ENCODE data around the gene KCNK4. TPM values are rescaled to one million over a fixed set of nuclear protein-coding genes. Genes with fewer than 3 reads are reported as not detected.

The KCNK4 gene
- polyA plus RNA-seq, 2 of the 4 experiments (the other 2 are of a cell fraction), result 0.12 TPM; not detected in 1

- peak; percentile 13; the same call in 1 of the 2 replicates for TF ChIP-seq JUNB (IDR thresholded peaks at IDR 0.05)
- no peak for TF ChIP-seq KDM1A (IDR thresholded peaks at IDR 0.05; ENCODE audit: low read depth)
- no peak for TF ChIP-seq CBX8 (IDR thresholded peaks at IDR 0.05)
- TF ChIP-seq PHF8 (IDR thresholded peaks at IDR 0.05; ENCODE audit: borderline replicate concordance, low read depth), result no peak
- peak in 1 of 2 experiments; percentile 75; a peak in 2 of 5 replicates for TF ChIP-seq JUN (IDR thresholded peaks at IDR 0.05)
- no peak for TF ChIP-seq FOXS1 (CRISPR knock-in tag; IDR thresholded peaks at IDR 0.05)
- TF ChIP-seq TP53 (CRISPR knock-in tag; IDR thresholded peaks at IDR 0.05), result no peak
- no peak for TF ChIP-seq ZNF302 (CRISPR knock-in tag; IDR thresholded peaks at IDR 0.05)
- TF ChIP-seq ELK1 (IDR thresholded peaks at IDR 0.05; ENCODE audit: low read depth, low read length), result no peak
- TF ChIP-seq ZSCAN20 (CRISPR knock-in tag; IDR thresholded peaks at IDR 0.05), result no peak
- TF ChIP-seq NR3C1 (IDR thresholded peaks at IDR 0.05), result no peak
- no peak for TF ChIP-seq CHD2 (IDR thresholded peaks at IDR 0.05; ENCODE audit: low read length, partially characterized antibody)
- peak; percentile 61 for TF ChIP-seq SMC3 (IDR thresholded peaks at IDR 0.05)
- peak; percentile 67 for TF ChIP-seq MAFK (IDR thresholded peaks at IDR 0.05; ENCODE audit: partially characterized antibody)
- no peak for TF ChIP-seq ZC3H11A (IDR thresholded peaks at IDR 0.05)
- TF ChIP-seq EP300 (IDR thresholded peaks at IDR 0.05), result peak in 1 of 2 experiments; percentile 47; a peak in 1 of 5 replicates
- TF ChIP-seq POLR2A (IDR thresholded peaks at IDR 0.05; ENCODE audit: low read length), result 0 out of 2 replicates have a peak, but pooled peaks have one; percentile 1
- TF ChIP-seq EHF (CRISPR knock-in tag; IDR thresholded peaks at IDR 0.05), result no peak
- peak; percentile 68; the same call in 1 of the 2 replicates for TF ChIP-seq MAX (IDR thresholded peaks at IDR 0.05)
- no peak for TF ChIP-seq NFE2L2 (conservative IDR thresholded peaks at IDR 0.05; ENCODE audit: low read length)
- no peak for TF ChIP-seq NPAS2 (CRISPR knock-in tag; IDR thresholded peaks at IDR 0.05; ENCODE audit: borderline replicate concordance)
- peak; percentile 77 for TF ChIP-seq ESRRA (IDR thresholded peaks at IDR 0.05; ENCODE audit: borderline replicate concordance, low read length)
- no peak for TF ChIP-seq HOXB13 (CRISPR knock-in tag; IDR thresholded peaks at IDR 0.05; ENCODE audit: low read depth)
Measured at GRCh38 chr11:64331569-64332371, 40.7 kb downstream of the KCNK4 start (continued).

- H3K4me3 ChIP-seq, result no peak overlapping the region
- H3K4me2 ChIP-seq, result no peak overlapping the region
- H3K9me3 ChIP-seq, result no peaks in the 10 kb centered on the region
- DNase-seq (ENCODE audit: low read depth in 1 of 2, low spot score in 1 of 2) (no peak), FAIRE-seq (no peak), ATAC-seq (no peak)
- 96% methylated on average over 8 of the region's 8 CpGs for WGBS (ENCODE audit: missing lambda C conversion rate)
- ChIA-PET POLR2A (interaction anchor here (2.8 kb wide), 1 partner anchor 16 kb away, joined by 45 read pairs; the partner anchor contains the start of genes PRDX5 and TRMT112), CTCF (interaction anchor here (2.2 to 33.9 kb wide), 4 partner anchors 11 to 37 kb away, joined by 5 to 996 read pairs (median 177); partner anchors contain the start of genes CATSPERZ, CCDC88B, ESRRA and PRDX5)
- peak overlapping the region in 1 of 2 experiments; percentile 91; a peak in 2 of 6 replicates for H3K27ac ChIP-seq
- peaks cover 36% of the 10 kb centered on the region for H3K4me1 ChIP-seq
- TF ChIP-seq NFE2L2 (conservative IDR thresholded peaks at IDR 0.05; ENCODE audit: low read length), result no peak
- TF ChIP-seq EHF (CRISPR knock-in tag; IDR thresholded peaks at IDR 0.05), result no peak
- no peak for TF ChIP-seq ESRRA (IDR thresholded peaks at IDR 0.05; ENCODE audit: borderline replicate concordance, low read length)
- no peak for TF ChIP-seq GATA3 (IDR thresholded peaks at IDR 0.05; ENCODE audit: borderline replicate concordance)
- TF ChIP-seq KDM5A (IDR thresholded peaks at IDR 0.05), result no peak
- no peak for TF ChIP-seq MAX (IDR thresholded peaks at IDR 0.05)
- TF ChIP-seq MAFK (IDR thresholded peaks at IDR 0.05; ENCODE audit: partially characterized antibody), result no peak
- no peak for TF ChIP-seq NPAS2 (CRISPR knock-in tag; IDR thresholded peaks at IDR 0.05; ENCODE audit: borderline replicate concordance)
- TF ChIP-seq ZNF302 (CRISPR knock-in tag; IDR thresholded peaks at IDR 0.05), result no peak
- no peak for TF ChIP-seq KDM1A (IDR thresholded peaks at IDR 0.05; ENCODE audit: low read depth)
- no peak for TF ChIP-seq MYC (IDR thresholded peaks at IDR 0.05; ENCODE audit: borderline replicate concordance, low read length)
- TF ChIP-seq, protein P1, sequence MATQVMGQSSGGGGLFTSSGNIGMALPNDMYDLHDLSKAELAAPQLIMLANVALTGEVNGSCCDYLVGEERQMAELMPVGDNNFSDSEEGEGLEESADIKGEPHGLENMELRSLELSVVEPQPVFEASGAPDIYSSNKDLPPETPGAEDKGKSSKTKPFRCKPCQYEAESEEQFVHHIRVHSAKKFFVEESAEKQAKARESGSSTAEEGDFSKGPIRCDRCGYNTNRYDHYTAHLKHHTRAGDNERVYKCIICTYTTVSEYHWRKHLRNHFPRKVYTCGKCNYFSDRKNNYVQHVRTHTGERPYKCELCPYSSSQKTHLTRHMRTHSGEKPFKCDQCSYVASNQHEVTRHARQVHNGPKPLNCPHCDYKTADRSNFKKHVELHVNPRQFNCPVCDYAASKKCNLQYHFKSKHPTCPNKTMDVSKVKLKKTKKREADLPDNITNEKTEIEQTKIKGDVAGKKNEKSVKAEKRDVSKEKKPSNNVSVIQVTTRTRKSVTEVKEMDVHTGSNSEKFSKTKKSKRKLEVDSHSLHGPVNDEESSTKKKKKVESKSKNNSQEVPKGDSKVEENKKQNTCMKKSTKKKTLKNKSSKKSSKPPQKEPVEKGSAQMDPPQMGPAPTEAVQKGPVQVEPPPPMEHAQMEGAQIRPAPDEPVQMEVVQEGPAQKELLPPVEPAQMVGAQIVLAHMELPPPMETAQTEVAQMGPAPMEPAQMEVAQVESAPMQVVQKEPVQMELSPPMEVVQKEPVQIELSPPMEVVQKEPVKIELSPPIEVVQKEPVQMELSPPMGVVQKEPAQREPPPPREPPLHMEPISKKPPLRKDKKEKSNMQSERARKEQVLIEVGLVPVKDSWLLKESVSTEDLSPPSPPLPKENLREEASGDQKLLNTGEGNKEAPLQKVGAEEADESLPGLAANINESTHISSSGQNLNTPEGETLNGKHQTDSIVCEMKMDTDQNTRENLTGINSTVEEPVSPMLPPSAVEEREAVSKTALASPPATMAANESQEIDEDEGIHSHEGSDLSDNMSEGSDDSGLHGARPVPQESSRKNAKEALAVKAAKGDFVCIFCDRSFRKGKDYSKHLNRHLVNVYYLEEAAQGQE (IDR thresholded peaks at IDR 0.05), result no peak
- no peak for TF ChIP-seq CBX2 (IDR thresholded peaks at IDR 0.05; ENCODE audit: borderline replicate concordance, low read depth)
- TF ChIP-seq ELK1 (IDR thresholded peaks at IDR 0.05; ENCODE audit: low read depth, low read length), result no peak
- TF ChIP-seq NR3C1 (IDR thresholded peaks at IDR 0.05), result no peak
- TF ChIP-seq TFCP2L1 (CRISPR knock-in tag; IDR thresholded peaks at IDR 0.05), result no peak
Measured at GRCh38 chr11:64333556-64333955, 42.5 kb downstream of the KCNK4 start.

Measured in A549 (cell line).